ENCODE data around the gene DOCK2.

DNA sequence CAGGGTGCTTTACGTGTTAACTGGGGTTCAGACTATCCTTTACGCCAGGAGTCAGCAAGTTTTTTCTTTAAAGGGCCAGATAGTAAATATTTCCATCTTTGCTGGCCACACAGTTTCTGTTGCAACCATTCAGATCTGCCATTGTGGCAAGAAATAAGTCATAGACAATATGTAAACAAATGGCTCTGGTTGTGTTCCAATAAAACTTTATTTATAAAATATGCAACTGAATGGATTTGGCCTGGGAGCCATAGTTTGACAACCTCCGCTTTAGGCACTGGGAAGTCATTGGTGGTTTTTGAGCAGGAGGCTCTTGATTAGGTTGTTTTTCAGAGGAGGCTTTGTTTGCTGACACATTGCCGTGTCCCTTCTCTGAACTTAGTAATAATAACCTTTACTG, 252.5 kb downstream of the DOCK2 start:
- no peak for TF ChIP-seq POLR2A (IDR thresholded peaks at IDR 0.05)
- TF ChIP-seq, protein P1, sequence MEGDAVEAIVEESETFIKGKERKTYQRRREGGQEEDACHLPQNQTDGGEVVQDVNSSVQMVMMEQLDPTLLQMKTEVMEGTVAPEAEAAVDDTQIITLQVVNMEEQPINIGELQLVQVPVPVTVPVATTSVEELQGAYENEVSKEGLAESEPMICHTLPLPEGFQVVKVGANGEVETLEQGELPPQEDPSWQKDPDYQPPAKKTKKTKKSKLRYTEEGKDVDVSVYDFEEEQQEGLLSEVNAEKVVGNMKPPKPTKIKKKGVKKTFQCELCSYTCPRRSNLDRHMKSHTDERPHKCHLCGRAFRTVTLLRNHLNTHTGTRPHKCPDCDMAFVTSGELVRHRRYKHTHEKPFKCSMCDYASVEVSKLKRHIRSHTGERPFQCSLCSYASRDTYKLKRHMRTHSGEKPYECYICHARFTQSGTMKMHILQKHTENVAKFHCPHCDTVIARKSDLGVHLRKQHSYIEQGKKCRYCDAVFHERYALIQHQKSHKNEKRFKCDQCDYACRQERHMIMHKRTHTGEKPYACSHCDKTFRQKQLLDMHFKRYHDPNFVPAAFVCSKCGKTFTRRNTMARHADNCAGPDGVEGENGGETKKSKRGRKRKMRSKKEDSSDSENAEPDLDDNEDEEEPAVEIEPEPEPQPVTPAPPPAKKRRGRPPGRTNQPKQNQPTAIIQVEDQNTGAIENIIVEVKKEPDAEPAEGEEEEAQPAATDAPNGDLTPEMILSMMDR (IDR thresholded peaks at IDR 0.05 in 4 of 5, conservative IDR thresholded peaks at IDR 0.05 in 1 of 5) = no peak
